ENCODE results near the gene UGT2B11.
"Not testable (repeated sequence)": the region's sequence is repeated elsewhere in the genome, so short reads cannot be mapped to it uniquely, and the experiment has no call there.

The UGT2B11 gene

DNA sequence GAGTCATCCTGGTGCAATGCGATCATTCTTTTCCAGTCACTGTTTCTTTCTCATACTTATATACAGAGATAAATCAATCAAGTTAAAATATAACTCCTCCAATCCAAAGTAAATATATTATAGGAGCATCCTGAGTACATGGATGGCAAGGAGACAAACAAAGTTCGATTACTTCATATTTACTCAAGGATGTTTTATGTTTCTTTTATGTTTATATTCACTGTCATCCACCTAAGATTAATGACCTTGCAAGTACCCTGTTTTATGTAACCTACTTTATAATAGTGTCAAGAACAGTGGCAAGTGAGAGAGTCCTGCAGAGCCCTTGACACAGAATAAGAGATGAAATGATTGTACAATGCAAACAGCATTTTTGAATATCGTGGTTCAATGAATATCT, at the start of gene UGT2B11:
Gene UGT2B11 (minus strand): TSS at position 33 of the 400 bp plus-strand sequence. CDS start 26 bp downstream, at position 7.
- no peak for DNase-seq

DNA sequence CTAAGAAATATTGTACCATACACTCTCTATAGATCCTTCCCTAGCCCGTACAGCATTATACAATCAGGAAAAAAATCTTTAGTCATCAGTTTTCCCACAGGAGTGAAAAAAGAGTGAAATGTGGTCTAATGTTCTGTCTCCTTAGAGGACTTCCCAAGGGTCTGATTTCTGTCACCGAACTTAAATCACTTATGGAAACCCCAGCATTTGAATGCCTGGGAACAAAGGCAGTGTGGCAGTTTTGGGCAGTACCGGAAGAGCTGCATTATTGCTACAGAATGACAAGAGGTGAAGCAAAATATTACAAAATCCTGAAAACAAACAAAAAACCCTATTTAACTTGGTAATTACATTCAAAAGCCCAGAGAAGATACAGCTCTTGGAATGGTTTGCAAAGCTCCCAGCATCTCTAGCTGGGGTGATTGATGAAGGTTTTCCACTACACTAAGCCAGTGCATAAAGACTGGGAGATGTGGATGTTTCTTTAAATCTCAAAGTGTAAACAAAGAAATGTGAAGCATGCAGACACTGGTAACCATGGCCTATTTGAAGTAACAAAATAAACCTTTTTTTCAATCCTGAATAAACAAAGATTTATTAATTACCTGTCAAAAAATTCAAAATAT, 38.7 kb upstream of the UGT2B11 start:
- DNase-seq, result not testable (repeated sequence)

DNA sequence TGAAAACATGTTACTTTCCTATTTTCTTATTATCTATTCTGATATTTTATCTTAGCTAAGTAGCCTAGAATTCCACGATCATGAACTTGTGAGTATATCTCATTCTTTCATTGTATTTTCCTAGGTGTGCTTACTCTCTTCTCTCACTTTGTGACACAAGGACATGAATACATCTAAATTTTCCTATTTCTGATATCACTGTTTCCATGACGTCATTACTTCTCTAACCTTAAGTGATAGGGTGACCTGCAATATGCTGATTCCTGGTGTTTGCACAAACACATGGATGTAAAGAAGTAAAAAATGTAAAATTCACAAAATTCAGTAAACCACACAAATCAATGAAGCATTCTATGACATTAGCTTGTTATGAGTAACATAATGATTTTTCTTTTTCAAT, 36.3 kb upstream of the UGT2B11 start:
- not testable (repeated sequence) for DNase-seq

DNA sequence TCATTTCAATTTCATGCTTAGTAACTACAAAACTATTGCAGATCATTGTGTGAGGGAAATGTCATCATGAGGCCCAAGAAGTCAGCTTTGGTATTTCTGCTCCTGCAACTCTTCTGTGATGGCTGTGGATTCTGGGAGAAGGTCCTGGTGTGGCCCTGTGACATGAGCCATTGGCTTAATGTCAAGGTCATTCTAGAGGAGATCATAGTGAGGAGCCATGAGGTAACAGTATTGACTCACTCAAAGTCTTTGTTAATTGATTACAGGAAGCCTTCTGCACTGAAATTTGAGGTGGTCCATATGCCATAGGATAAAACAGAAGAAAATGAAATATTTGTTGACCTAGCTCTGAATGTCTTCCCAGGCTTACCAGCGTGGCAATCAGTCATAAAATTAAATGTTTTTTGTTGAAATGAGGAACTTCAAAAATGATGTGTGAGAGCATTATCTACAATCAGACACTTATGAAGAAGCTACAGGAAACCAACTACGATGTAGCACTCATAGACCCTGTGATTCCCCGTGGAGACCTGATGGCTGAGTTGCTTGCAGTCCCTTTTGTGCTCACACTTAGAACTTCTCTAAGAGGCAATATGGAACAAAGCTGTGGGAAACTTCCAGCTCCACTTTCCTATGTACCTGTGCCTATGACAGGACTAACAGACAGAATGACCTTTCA, 28.2 kb upstream of the UGT2B11 start:
- not testable (repeated sequence) for DNase-seq

DNA sequence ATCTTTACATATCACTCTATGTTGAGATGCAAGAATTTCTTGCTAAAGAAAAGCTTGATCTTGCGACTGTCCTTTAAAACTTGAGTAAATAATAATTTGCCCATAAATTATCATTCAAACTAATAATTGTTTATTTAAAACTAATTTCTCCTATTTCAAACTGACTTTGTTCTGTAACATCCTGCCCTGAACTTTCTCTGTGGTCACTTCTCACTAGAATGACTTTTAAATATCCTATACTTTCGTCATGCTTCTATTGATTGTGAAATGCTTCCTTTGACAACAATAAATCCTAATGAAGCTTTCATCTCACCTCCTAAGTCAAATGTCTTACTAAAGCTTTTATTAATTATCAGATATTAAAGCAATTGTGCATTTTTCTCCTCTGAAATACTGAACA, 27.2 kb upstream of the UGT2B11 start:
- not testable (repeated sequence) for DNase-seq

DNA sequence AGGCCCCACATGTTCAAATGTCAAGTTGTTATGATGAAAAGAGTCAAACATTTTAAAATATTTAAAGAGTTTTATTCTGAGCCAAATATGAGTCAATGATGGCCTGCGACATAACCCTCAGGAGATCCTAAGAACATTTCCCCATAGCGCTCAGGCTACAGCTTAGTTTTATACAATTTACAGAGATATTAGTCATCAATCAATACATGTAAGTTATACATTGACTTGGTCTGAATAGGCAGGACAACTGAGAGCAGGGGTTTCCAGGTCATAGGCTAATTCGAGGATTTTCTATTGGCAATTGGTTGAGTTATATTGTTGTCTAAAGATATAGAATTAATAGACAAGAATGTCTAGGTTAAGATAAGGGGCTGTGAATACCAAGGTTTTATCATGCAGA, 26.2 kb upstream of the UGT2B11 start:
- not testable (repeated sequence) for DNase-seq

DNA sequence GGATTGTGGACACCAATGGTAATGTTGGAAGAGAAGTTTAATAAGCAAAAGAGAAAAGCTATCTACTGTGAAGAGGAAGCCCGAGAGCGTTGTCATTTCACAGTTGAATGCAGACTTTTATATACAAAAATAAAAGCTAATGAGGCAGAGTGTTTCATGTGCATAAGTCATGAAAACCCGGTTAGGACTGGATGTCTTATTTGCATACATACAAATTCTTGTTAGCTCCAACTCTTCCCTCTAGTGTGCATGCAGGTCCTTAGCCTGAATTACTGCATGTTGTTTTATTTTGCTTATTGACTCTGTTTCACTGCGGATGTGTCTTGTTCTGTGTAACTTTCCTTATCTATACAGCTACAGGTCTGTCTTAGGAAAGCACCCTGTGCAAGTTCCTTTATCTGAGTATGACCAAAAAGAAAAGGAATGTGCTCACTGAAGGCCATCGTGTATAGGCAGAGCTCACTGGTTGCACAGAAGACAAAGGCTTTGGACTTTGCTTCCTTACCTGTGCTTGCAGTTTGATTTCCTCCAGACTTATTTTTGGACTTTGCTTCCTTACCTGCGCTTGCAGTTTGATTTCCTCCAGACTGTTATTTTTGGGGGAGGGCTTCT, 25.1 kb upstream of the UGT2B11 start:
- DNase-seq, result no peak

DNA sequence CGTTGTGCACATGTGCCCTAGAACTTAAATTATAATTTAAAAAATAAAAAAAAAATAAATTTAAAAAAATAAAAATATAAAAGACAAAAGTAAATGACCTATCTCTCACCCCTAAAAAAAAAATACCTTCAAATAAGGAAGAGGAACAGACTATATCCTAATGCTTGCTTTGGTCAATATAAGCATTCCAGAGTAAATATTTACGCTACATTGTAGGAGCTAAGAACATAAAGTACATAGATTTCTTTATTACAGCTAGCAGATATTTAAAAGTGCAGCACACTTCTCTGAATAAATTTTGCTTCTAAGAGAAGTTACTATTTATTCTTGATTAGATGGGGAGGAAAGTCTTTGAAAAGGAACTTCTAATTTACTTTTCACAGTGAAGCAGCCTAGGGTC, 24.5 kb upstream of the UGT2B11 start:
- no peak for DNase-seq

DNA sequence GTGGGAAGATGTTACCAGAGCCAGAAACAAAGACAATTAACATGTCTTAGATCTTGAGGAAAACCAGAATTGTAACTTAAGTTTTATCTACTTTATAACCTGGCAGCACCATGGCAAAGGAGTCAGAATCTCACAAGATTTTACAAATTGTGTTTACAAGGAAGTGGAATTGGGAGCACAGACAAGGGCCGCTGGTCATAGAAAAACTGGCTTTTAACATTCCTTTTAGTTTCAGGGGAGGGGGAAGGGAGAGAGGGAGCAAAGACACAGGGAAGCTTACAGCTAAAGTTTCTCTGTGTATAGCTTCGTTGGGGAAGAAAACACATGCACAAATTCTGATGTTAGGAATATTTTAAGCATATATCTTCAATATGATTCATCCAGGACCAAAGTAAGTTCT, 10.3 kb upstream of the UGT2B11 start:
- DNase-seq, result no peak

DNA sequence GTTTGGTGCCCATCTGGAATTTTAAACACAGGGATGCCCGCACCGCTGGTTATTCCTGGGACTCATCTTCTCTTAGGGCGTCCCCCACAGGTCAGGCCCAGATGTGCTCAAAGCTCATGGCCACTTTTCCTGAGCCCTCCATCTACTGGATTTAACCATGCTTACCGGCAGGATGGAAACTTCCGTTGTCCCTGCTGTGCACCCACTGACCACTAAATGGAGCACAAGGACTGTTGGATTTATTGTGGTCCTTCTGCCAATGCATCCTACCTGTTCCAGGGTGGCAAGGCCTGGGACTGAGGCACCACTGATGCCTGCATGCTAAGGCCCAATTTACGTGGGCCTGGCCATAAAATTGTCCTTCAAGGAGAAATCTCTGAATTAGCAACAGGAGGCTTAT, 8.7 kb upstream of the UGT2B11 start:
- DNase-seq, result not testable (repeated sequence)

DNA sequence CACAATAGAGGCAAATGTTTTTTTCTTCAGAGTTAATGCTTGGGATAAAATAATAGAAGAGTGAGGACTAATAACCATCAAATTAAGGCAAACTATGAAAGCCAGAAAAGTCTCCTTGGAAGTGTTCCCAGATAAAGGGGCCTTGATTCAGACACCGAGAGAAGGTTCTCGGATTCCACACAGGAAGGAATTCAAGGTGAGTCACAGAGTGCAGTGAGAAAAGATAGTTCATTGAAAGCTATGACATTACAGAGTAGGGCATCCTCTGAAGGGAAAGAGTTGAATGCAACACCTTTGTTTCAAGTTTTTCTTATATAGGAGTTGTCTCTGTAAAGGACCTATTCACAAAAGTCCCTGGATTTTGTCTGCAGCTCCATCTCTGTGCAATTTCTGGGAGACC, 3.9 kb upstream of the UGT2B11 start:
- not testable (repeated sequence) for DNase-seq

DNA sequence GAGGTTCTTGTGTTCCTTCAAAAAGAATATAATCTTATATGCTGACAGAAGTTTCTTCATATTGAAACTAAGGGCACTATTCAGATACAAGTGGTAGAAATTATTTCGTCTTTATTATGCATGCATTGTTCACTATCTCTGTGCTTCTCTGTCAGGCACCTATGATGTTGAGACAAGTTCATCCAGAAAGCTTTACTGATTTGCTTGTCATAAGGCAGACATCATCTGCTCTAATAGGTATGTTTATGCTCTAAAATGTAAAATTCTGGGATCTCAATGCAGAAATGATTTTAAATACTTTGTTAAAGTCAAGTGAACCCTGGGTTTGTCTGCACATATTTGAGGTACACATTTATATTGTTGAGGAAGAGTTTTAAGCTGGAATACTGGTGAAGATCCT, 3.6 kb downstream of the UGT2B11 start:
- no peak for DNase-seq

DNA sequence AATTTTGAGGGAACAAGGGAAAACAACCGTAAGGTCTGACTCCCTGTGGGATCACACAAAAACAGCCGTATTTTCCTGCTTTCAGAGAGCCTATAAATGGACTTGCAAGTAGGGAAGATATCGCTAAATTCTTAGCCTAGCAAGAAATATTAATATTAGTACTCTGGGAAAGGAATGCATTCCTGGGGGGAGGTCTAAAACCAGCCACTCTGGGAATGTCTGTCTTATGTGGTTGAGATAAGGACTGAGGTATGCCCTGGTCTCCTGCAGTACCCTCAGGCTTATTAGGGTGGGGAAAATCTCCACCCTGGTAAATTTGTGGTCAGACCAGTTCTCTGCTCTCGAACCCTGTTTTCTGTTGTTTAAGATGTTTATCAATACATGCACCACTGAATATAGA, 16.0 kb downstream of the UGT2B11 start:
- DNase-seq, result not testable (repeated sequence)

DNA sequence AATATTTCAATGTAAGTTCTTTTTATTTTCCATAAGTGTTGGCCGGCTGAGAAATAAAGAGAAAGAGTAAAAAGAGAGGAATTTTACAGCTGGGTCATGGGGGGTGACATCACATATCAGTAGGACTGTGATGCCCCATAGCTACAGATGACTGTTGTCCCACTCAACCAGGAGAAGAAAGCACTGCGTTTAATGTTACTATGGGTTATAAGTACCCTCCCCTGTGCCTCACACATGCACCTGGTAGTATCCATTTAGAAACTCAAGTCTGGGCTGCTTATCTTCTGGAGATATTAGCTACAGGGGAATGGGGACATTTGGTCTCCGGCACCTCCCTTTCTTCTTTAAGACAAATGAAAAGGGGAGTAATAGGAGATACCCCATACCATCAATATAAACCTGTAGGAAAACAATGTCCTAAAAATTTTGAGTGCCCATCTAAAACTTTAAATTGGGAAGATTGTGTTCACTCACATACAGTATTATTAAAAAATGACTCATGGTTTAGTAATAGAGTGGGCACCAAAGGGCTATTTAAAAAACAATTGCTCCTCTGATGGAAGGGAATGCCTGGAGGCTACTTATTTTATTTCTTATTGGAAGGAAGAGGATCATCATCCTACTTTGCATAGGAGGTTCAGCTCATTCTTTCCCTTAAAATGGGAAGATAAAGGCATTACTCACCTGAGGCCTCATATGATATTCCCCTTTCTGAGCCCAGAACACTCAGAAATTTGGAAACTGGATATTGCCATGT, 18.2 kb downstream of the UGT2B11 start:
- DNase-seq, result no peak

DNA sequence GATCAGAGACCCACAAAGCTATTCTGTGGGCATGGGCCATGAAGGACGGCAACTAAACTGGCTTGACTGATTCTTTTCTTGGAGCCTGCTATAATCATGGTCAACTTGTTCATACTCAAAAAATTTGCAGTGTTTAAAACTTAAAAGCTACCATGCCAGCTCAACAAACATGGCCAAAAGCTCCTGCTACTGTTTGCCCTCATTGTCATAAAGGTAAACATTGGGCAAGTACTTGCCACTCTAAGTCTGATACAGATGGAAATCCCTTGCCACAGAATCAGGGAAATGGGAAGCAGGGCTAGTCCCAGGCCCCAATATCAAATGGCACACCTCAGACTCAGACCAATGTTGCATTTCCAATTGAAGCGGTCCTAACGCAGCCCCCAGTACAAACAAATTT, 20.4 kb downstream of the UGT2B11 start:
- no peak for DNase-seq

DNA sequence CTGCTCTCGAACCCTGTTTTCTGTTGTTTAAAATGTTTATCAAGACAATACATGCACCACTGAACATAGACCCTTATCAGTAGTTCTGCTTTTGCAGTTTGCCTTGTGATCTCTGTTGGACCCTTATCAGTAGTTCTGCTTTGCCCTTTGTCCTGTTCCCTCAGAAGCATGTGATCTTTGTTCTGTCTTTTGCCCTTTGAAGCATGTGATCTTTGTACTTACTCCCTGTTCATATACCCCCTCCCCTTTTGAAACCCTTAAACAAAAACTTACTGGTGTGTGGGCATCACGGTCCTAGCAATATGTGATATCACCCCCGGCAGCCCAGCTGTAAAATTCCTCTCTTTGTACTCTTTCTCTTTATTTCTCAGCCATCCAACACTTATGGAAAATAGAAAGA, 22.6 kb downstream of the UGT2B11 start:
- not testable (repeated sequence) for DNase-seq

DNA sequence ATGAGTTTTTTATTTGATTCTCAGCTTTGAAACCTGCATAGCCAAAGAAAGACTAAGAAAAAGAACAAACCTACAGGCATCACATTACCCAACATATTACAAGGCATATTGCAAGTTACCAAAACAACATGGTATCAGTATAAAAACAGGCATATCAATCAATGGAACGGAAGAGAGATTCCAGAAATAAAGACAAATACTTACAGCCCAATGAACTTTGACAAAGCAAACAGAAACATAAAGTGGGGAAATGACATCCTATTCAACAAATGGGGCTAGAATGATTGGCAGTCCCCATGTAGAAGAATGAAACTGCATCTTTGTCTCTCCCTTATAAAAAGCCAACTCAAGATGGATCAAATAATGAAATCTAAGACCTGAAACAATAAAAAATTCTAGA, 23.9 kb downstream of the UGT2B11 start:
- DNase-seq, result not testable (repeated sequence)

DNA sequence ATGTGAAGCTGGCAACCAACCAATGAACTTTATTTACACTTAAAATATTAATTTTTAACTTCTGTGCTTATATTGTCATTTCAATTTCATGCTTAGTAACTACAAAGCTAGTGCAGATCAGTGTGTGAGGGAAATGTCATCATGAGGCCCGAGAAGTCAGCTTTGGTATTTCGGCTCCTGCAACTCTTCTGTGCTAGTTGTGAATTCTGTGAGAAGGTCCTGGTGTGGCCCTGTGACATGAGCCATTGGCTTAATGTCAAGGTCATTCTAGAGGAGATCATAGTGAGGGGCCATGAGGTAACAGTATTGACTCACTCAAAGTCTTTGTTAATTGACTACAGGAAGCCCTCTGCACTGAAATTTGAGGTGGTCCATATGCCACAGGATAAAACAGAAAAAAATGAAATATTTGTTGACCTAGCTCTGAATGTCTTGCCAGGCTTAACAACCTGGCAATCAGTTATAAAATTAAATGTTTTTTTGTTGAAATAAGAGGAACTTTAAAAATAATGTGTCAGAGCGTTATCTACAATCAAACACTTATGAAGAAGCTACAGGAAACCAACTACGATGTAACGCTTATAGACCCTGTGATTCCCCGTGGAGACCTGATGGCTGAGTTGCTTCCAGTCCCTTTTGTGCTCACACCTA, 32.9 kb downstream of the UGT2B11 start:
- not testable (repeated sequence) for DNase-seq

DNA sequence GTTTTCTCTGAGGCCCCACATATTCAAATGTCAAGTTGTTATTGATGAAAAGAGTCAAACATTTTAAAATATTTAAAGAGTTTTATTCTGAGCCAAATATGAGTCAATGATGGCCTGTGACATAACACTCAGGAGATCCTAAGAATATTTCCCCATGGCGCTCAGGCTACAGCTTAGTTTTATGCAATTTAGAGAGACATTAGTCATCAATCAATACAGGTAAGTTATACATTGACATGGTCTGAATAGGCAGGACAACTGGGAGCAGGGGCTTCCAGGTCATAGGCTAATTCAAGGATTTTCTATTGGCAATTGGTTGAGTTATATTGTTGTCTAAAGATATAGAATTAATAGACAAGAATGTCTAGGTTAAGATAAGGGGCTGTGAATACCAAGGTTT, 34.7 kb downstream of the UGT2B11 start:
- not testable (repeated sequence) for DNase-seq

DNA sequence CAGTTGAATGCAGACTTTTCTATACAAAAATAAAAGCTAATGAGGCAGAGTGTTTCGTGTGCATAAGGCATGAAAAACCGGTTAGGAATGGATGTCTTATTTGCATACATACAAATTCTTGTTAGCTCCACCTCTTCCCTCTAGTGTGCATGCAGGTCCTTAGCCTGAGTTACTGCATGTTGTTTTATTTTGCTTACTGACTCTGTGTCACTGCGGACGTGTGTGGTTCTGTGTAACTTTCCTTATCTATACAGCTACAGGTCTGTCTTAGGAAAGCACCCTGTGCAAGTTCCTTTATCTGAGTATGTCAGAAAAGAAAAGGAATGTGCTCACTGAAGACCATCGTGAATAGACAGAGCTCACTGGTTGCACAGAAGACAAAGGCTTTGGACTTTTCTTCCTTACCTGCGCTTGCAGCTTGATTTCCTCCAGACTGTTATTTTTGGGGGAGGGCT, 35.8 kb downstream of the UGT2B11 start:
- DNase-seq, result not testable (repeated sequence)

DNA sequence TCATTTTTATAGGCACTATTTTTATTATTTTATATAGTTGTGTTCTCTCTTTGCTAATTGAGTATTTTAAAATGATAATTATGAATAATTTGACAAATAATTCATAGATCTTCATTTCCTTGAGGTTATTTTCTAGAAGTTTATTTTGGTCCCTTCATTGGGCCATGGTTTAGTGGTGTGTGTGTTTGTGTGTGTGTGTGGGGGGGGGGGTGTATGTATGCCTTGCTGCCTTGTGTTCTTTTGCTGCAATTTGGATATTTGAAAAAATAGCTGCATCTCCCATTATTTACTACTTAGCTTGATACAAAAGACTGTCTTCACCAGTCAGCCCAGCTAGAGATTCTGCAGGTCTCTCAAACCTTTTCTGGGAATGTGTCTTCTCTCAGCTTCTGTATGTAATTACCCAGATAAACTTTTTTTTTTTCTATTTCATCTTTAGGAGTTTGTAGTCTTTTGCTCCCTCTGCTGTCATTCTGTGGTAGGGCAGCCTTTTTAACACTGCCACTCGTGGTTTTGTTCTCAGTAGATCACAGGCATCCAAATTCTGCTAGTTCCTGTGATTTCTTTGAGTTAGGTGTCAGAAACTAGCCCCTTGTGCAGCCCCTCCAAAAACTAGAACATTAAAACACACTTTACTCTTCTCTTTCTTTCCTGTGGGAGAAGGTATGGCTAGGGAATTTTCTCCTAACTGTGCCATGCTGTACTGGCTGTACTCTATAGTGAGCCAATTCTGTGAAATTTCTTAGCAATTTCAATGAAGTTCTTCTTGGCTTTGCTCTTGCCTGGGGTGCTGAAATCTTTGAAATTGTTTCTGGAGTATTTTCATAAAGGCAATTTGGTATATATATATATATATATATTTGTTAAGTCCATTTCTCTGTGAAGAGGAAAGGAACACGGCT, 44.1 kb downstream of the UGT2B11 start:
- not testable (repeated sequence) for DNase-seq

DNA sequence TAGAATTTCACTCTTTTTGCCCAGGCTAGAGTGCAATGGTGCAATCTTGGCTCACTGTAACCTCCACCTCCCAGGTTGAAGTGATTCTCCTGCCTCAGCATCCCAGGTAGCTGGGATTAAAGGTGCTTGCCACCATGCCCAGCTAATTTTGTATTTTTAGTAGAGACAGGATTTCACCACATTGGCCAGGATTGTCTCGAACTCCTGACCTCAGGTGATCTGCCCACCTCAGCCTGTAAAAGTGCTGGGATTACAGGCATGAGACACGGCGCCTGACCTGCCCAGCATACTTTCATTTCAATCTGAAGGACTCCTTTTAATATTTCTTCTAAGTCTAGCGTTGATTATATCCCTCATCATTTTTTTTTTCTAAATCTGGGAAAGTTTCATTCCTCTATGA, 45.4 kb downstream of the UGT2B11 start:
- DNase-seq, result not testable (repeated sequence)
